GM19239 (cell line): ENCODE measurements around the gene EPB41L1.

Source experiments
- DNase-seq: peaks from one replicate; pipeline ENCODE4 v3.0.0; 2011; ENCODE audit warnings: low spot score; ENCODE audit not compliant: insufficient read length
- FAIRE-seq: peaks from 2 replicates; lab custom pipeline; 2011; peaks lifted over from hg19 to GRCh38; lab: Jason Lieb, UNC

The EPB41L1 gene

DNA sequence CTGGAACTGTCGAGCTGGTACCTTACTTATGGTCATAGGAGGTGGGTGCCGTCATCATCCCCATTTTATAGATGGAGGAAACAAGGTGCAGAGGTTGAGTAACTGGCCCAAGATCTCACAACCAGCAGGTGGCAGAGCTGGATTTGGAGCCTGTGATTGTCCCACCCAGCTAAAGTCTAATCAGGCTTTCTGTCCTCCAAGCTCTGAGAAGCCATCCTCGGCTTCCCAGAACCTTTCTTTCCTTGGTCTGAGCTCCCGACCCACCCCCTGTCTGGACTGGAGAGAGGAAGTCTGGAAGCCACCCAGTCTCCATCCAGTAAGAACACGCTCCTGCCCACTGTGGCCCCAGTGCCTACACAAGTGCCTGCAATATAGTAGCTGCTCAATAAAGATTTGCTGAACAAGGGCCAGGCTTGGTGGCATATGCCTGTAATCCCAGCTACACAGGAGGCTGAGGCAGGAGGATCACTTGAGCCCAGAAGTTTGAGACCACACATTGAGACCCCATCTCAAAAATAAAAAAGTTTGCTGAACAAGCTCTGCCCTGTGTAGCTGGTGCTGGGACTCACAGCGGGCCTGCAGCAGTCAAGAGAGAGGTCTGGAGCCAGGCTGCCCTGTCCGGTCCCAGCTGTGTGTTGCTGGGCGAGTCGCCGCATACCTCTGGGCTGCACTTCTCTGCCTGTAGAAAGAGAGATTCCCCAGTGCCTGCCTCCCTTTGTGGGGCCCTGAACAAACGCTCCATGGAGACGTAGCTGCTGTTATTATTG lies 119.1 kb downstream of the EPB41L1 start:
- DNase-seq (no peak), FAIRE-seq (peak; percentile 23)

DNA sequence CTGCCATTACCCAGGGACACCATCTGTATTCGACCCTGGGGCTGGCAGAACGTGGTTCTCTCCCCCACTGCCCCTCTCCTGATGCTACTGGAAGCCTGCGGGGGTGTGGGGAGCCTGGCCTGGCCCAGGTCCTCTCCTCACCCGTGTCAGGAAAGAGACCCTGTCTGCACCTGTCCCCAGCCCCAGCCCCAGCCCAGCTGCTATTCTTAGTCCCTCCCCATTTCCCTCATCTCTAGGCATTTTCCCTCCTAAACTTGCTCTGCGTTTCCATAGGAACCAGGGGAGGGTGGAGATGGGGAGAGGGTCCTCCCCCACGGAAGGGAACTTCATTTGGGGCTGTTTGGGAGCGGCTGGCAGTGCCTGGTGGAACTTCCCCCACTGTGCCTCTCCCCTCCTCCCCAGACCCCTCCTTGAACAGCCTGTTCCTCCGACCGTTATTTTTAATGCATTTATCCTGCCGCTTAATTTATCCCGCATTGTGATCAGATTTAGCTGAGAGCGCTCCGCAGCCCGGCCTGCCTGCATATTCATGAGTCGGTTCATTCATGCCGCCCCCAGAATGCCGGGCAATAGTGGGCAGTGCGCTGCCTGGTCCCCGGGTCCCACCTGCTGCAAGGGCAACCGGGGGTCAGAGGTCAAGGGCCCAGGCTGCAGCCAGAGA lies 119.8 kb downstream of the EPB41L1 start:
- DNase-seq, result no peak
- no peak for FAIRE-seq

DNA sequence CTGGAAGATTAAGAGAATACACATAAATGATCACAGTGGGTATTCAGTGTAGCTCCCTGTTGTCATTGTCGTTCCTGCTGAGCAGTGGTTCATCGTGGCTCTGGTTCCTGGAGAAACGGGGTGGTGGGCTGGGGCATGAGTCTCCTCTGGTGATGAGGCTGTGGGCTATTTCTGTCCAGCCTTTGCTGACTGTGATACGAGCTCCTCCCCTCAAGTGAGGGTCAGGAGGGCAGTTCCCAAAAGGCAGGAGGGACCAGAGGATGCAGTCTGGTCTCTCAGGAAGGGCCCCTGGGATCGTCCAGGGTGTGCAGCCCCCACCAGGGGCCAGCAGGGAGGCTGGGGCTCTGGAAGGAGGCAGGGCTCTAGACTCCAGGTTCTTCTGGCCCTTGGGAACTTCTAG lies 120.5 kb downstream of the EPB41L1 start:
- FAIRE-seq (no peak), DNase-seq (no peak)

DNA sequence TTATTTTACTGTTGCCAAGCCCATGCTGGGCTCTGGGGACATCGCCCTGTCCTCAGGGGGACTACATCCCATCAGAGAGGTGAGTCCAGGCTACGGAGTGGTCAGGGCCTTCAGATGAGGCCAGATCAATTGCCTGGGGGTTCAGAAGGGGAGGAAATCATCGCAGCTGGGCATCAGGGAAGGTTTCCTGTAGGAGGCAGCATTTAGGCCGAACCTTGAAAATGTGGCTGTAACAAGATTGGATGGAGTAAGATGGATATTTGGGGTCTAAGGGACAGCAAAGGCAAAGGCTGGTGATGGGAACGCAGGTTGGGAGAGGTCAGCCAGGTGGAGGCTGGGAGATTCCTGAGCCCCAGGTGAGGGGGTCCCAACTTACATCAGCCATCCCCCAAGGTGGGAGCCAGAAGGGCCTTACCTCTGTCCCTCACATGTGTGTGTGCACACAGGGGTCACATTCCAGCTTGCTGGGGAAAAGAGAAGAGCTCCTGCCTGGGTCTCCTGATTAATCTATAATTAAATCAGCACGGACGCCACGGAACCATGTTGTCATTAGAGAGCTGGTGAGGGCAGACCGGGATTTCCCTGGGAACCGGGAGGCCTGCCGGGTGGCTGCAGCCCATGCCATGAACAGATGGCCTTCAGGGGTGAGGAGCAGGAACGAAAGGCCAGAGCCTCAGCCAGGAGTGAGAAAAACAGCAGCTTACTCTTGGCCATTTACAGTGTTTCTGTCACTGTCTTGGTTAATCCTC lies 121.1 kb downstream of the EPB41L1 start:
- FAIRE-seq, result no peak
- no peak for DNase-seq

DNA sequence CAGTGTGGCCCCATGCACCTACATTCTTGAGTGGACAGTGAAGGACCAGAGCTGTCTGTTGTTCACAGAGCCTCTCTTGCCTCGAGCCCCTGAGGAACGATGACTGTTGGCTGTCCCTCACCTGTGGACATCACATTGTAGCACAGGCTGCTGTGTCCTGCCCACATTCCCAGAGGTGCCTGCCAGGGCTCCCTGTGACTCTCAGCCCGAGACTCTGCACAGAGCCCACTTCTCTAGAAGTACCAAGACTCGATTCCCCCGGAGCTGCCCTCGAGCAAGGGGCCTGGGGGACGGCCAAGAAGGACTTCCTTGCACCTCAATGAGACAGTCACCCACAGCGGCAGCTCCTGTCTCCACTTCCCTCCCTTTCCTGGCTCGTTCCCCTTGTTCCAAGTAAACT lies 123.0 kb downstream of the EPB41L1 start:
- DNase-seq, result no peak
- no peak for FAIRE-seq

DNA sequence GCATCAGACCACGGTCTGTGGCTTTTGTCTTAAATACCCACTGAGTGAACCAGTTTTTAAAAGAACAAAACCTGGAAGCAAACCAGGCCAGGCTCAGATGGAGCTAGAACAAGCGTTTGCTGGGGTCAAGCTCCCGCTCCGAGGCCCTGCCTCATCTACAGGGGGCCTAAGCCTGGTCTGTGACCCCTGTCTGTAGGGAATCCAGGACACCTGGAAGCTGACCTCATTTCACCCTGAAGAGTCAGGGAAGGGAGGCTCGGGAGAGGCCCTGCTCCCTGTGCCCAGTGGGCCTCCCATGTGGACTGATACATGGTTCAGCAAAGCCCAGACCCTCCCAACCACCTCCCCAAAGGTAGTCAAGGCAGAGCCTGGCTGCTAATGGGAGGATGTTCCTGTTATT lies 124.8 kb downstream of the EPB41L1 start:
- no peak for FAIRE-seq
- no peak for DNase-seq

DNA sequence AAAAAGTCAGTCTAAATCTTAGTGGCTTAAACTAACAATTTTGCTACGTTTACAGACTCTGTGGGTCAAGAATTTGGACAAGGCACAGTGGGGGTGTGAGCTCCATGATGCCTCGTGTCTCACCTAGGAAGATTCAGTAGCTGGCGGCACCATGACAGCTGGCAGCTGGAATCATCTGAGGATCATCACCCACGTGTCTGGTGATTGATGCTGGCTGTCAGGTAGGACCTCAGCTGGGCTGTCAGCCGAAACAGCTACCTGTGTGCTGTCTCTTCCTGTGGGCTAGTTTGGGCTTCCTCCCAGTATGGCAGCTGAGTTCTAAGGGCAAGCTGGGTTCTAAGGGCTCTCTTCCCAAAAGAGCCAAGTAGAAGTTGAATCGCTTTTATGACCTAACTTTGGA lies 125.2 kb downstream of the EPB41L1 start:
- no peak for DNase-seq
- no peak for FAIRE-seq

DNA sequence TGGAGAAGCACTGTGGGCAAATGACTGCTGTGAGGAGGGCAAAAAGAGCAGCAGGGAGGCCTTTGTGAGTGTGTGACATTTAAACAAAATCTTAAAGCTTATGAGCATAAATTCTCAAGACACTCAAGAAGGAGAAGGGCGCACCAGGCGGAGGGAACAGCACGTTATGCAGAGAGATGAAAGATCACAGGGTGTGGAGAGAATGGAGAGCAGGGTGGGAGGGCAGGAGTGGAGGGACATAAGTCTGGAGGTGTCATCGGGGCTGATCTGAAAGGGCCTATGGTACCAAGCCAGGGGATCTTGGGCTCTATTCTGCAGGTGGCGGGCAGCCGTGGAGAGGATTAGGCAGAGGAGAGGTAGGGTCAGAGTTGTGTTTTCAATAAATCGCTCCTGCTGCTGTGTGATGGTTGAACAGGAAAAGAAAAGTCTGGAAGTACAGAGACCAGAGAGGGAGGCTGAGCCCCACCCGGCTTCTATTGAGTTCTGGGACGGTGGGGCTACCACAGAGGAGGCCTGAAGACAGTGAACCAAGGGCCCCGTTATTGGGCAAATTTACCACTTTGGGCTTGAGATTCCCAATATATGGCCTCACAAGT lies 127.3 kb downstream of the EPB41L1 start:
- FAIRE-seq (no peak), DNase-seq (no peak)
